ENCODE results near the gene GPR65. TPM values are rescaled to one million over a fixed set of nuclear protein-coding genes. Genes with fewer than 3 reads are reported as not detected.
A peak's percentile ranks its signal among the peaks of the same experiment; 100 is the strongest.

GPR65 gene
- total and polyA plus RNA-seq, 2 experiments from 2014 or later, result not detected

- TF ChIP-seq REST (IDR thresholded peaks at IDR 0.05; ENCODE audit: unreplicated experiment) (no peak), CTCF (conservative IDR thresholded peaks at IDR 0.05; ENCODE audit: low read depth in 2 of 2) (no peak), STAT1 (IDR thresholded peaks at IDR 0.05; ENCODE audit: unreplicated experiment) (no peak), ZNF331 (CRISPR knock-in tag; IDR thresholded peaks at IDR 0.05; ENCODE audit: low read depth) (no peak), EZH2 (IDR thresholded peaks at IDR 0.05; ENCODE audit: low read depth, unreplicated experiment) (no peak), CREB1 (CRISPR knock-in tag; IDR thresholded peaks at IDR 0.05; ENCODE audit: low read depth) (no peak)
Measured at GRCh38 chr14:88017535-88017934, 12.6 kb downstream of the GPR65 start (continued).

- H3K36me3 ChIP-seq (ENCODE audit: insufficient read depth), result no peaks in the 10 kb centered on the region
- H3K27me3 ChIP-seq (ENCODE audit: insufficient read depth), result no peaks in the 10 kb centered on the region
- H3K27ac Mint-ChIP-seq, result peak overlapping the region; percentile 9; the same call in 1 of the 2 replicates
- peaks cover 12% of the 10 kb centered on the region; the same call in 1 of the 2 replicates for H3K9me2 ChIP-seq (ENCODE audit: insufficient read depth)
- ATAC-seq, result peak; percentile 57; the same call in 2 of the 3 replicates
- no peak overlapping the region for H3K4me3 Mint-ChIP-seq
- no peaks in the 10 kb centered on the region for H3K36me3 Mint-ChIP-seq (ENCODE audit: low read depth)
- H3K9me3 Mint-ChIP-seq, result no peaks in the 10 kb centered on the region
- DNase-seq (ENCODE audit: low spot score), result peak; percentile 27
- TF ChIP-seq CREB1 (CRISPR knock-in tag; IDR thresholded peaks at IDR 0.05; ENCODE audit: low read depth) (no peak), ZNF462 (CRISPR knock-in tag; IDR thresholded peaks at IDR 0.05) (peak; percentile 45; the same call in 1 of the 2 replicates)
- H3K27ac ChIP-seq (ENCODE audit: low read depth), result no peak overlapping the region
- H2AFZ ChIP-seq, result peak overlapping the region; percentile 61; the same call in 1 of the 2 replicates
- peaks cover 2% of the 10 kb centered on the region for H3K27me3 Mint-ChIP-seq (ENCODE audit: insufficient read depth, low read depth, poor library complexity)
- H3K4me1 ChIP-seq (ENCODE audit: insufficient read depth), result peaks cover 12% of the 10 kb centered on the region
- H3F3A ChIP-seq (replicated peaks; ENCODE audit: low read depth), result no peaks in the 10 kb centered on the region
- H4K20me1 ChIP-seq (replicated peaks; ENCODE audit: insufficient read depth), result no peaks in the 10 kb centered on the region
- no peak overlapping the region for H3K4me3 ChIP-seq
- H3K79me2 ChIP-seq (replicated peaks; ENCODE audit: insufficient read depth), result no peaks in the 10 kb centered on the region
- H3K4me2 ChIP-seq, result peak overlapping the region; percentile 15; the same call in 1 of the 2 replicates
- H3K4me1 Mint-ChIP-seq, result peaks cover 15% of the 10 kb centered on the region
Measured at GRCh38 chr14:88023658-88024187, 18.8 kb downstream of the GPR65 start.

Data from GM23338 (cell line).